Measurements from ENCODE around the gene ARHGAP6.

The ARHGAP6 gene

GRCh38 chrX:11484290-11484689 lies 181.4 kb downstream of the ARHGAP6 start:
- DNase-seq (ENCODE audit: extremely low spot score) = no peak
- CTCF ChIA-PET = no interaction called here
- POLR2A ChIA-PET = no interaction called here
- no peak for TF ChIP-seq CTCF (IDR thresholded peaks at IDR 0.05; ENCODE audit: control extremely low read depth, extremely low read depth, low read depth, missing control alignments)

- CTCF ChIA-PET = no interaction called here
- no peak for TF ChIP-seq CTCF (IDR thresholded peaks at IDR 0.05; ENCODE audit: control extremely low read depth, extremely low read depth, low read depth, missing control alignments)
- DNase-seq (ENCODE audit: extremely low spot score) = no peak
- POLR2A ChIA-PET = no interaction called here
Measured at GRCh38 chrX:11481035-11481434, 184.7 kb downstream of the ARHGAP6 start.

- POLR2A ChIA-PET = no interaction called here
- no peak for TF ChIP-seq CTCF (IDR thresholded peaks at IDR 0.05; ENCODE audit: control extremely low read depth, extremely low read depth, low read depth, missing control alignments)
- CTCF ChIA-PET = no interaction called here
- DNase-seq (ENCODE audit: extremely low spot score) = no peak
Measured at GRCh38 chrX:11480626-11481025, 185.1 kb downstream of the ARHGAP6 start.

GRCh38 chrX:11478911-11479310 lies 186.8 kb downstream of the ARHGAP6 start:
- DNase-seq (ENCODE audit: extremely low spot score) = no peak
- ChIA-PET CTCF (no interaction called here), POLR2A (no interaction called here)
- TF ChIP-seq CTCF (IDR thresholded peaks at IDR 0.05; ENCODE audit: control extremely low read depth, extremely low read depth, low read depth, missing control alignments) = no peak

- no peak for TF ChIP-seq CTCF (IDR thresholded peaks at IDR 0.05; ENCODE audit: control extremely low read depth, extremely low read depth, low read depth, missing control alignments)
- CTCF ChIA-PET = no interaction called here
- DNase-seq (ENCODE audit: extremely low spot score) = no peak
- POLR2A ChIA-PET = no interaction called here
Measured at GRCh38 chrX:11478026-11478425, 187.7 kb downstream of the ARHGAP6 start.

GRCh38 chrX:11474576-11474975 lies 191.1 kb downstream of the ARHGAP6 start:
- ChIA-PET CTCF (no interaction called here), POLR2A (no interaction called here)
- TF ChIP-seq CTCF (IDR thresholded peaks at IDR 0.05; ENCODE audit: control extremely low read depth, extremely low read depth, low read depth, missing control alignments) = no peak
- no peak for DNase-seq (ENCODE audit: extremely low spot score)

- ChIA-PET CTCF (interaction anchor here (0.9 kb wide), 1 partner anchor 22 kb away, joined by 3 read pairs; no protein-coding TSS in a partner anchor), POLR2A (no interaction called here)
- DNase-seq (ENCODE audit: extremely low spot score) = no peak
- TF ChIP-seq CTCF (IDR thresholded peaks at IDR 0.05; ENCODE audit: control extremely low read depth, extremely low read depth, low read depth, missing control alignments) = no peak
Measured at GRCh38 chrX:11474021-11474420, 191.7 kb downstream of the ARHGAP6 start.

All from GM10248 (cell line).